NCI-H82 (cell line): ENCODE results near the gene GALNTL6.

Source experiments
- DNase-seq: peaks from one replicate; lab custom pipeline; 2025; lab: John Stamatoyannopoulos, UW

GALNTL6 gene

DNA sequence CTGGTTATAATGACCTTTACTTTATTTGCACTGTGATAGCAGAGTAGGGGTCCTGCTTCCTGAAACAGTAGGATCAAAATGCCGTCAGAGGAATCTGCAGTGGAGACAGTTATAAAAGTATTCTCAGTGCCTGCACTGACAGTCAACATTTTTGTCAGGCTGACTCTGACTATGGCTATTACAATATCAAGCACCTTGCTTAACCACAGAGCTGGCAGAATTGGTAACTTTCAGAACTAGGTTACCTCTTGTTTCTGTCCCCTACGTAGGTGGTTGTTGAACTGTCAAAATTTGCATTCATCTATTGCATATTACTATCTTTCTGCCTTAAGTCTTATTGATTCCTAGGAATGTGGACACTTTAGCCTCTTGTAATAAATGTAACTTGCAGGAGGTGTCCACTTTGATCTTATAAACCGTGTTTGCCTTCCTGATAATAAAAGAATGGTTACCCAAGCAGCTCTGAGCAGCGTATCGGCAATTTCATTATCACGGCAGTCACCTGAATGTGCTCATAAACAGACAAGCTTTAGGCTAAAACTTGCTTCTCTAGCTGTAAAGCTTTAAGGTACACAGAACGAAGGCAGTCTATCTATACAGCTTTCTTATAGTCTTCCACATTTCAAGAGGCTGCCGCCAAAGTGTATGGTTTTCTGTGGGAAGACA lies 1002.4 kb downstream of the GALNTL6 start:
- DNase-seq = no peak

DNA sequence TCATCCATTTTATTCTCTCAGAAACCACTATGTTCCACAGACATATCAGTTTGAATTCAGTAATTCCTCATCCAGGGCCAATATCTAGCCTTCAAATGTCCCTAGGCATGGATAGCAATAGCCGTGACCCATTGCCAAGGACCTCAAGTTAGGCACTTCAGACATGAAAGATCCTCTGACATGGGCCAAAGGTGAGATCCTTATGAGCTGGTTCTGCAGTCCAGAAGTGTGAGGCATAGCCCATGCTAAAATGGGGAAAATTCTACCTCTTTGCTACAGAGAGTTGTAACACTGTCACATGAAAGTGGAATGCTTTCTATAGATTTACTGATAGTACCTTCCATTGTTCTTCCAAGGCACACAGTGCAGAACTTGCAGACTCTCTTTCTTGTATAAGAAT lies 1005.7 kb downstream of the GALNTL6 start:
- no peak for DNase-seq

DNA sequence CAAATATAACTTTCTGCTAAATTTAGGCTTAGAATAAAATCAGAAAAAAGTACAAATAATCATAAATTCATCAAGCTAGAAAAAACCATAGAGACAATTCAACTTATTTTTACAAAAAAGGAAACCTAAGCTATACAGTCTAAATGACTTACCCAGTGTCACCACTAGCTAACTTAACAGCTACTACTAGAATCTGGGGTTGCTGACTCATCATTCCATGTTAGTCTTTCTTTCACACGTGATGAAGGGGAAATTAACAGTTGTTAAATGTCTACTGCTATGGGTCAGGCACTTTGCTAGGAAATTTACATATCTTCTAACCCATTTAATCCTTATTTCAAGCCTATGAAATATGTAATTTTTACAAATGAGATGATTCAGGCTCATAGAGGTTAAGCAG lies 1006.1 kb downstream of the GALNTL6 start:
- DNase-seq = no peak

DNA sequence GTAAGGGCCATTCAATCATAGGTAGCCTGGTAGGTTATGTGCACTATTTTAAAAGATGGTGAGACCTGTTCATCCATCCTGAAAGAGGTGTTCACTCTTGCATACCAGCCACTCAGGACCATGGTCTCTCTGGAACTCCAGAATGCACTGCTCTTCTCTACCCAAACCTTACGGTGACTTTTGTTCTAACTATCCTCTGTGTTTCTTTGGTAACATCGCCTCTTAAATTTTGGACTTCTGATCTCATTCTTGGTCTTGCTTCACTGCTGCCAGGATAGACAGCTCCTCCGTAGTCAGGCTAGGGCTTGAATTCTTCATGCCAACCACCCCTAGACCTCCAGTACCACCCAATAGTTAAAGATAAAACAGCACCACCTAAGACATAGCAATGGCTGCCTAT lies 1009.1 kb downstream of the GALNTL6 start:
- no peak for DNase-seq

DNA sequence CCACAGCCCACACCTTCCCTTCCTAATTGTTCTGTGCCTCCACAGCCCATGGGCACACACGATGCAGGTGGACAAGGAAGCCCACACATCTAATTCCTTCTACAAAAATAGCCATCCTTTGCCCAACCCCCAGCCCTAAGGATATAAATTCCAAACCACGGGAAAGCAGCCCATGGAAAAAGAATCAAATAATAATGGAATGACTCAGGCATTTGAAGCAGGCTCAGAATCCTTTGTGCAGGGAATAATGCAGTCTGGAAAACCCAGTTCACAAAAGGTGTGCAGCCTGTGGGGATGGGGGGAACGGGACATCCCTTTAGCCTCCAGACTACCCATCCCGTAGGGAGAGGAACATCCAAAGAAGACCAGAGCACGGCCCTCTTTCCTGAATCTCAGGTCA lies 1013.1 kb downstream of the GALNTL6 start:
- DNase-seq = no peak

DNA sequence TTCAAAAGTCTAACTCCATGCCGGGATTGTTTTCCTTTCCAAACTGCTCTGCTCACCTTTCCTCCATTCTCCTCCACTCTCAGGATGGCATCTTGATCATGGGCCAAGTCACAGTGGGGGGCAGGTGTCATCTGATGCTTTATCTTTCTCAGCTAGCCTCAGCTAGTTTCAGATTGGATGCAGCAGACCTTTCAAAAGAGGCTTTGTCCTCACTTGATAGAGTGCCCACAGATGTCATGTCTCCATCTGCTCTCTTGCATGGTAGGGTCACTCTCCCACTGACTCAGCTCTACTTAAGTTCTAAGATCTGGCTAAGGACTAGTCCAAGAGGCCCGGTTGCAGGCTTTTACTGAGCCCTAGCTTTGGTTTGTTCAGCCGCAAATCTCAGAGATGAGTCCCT lies 1013.7 kb downstream of the GALNTL6 start:
- DNase-seq = peak; percentile 7

DNA sequence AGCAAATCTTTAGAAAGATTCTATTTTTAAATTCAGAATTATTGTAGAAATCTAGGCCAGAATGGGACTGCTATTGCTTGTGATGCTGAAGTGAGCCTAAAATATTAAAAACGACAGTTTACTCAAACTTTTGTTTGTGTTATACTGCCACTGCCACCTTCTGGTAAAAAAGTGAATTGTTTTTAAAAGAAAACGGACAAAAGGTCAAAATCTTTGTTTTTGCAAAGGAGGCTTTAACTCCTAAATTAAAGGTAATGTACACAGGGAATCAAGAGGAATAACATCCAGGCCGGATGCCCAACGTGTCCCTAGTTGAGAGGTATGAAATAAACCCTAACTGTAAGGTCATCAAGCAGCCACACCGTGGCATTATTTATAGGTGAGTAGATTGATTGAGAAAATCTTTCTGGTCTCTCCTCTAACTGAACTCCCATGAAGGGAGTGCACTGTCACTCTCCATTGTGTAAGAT lies 1017.1 kb downstream of the GALNTL6 start:
- DNase-seq = peak; percentile 32

DNA sequence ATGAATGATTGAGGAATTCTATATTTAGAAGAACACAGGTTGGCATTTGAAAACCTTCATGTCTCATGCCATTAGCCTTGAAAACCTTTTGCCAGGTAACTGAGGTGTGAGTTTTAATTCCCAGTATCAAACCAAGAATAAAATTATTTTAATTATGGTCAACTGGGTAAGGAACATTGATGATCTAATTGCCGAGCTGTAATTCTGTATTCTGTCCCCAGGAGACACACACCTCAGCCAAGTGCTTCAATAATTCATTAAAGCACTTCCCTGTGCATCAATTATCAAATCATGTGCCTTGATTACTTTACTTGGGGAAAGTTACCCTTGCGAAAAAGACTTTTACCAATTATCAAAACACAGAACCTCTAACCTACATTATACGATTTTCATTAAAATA lies 1023.5 kb downstream of the GALNTL6 start:
- DNase-seq = no peak

DNA sequence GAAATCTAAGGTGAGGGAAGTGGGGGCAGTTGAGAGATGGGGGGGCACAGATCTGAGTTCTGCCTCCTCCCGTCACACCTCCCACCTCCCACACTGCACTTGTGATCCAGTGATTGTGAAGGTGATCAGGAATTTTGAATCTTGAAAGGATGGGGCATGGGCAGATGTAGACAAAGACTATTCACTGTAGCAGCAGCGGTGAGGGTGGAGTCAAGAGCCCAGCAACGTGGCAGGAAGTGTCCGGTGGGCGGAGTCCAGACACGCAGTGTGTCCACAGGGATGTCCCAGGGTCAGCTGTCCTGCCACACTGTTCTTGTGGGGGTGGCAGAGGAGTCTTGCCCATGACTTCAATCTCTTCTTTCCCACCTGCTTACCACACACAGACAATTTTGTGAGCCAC lies 1024.9 kb downstream of the GALNTL6 start:
- DNase-seq = no peak

DNA sequence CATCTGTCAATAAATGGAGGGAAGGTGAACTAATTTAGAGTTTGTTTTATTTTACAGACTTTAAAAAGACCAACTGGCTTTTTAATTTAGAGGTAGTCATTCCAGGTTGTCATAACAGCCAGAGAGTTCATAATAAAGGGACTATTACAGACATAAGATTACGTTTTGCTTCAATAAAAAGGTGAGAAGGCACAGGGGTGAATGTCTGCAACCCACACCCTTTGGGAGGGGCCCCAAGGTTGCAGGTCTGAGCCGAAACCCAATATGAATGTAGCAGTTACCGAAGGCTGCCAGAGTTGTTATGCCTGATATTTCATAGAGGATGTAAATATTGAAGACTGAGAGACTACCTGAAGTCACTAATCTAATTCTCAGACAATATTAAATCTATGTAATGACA lies 1025.7 kb downstream of the GALNTL6 start:
- no peak for DNase-seq

DNA sequence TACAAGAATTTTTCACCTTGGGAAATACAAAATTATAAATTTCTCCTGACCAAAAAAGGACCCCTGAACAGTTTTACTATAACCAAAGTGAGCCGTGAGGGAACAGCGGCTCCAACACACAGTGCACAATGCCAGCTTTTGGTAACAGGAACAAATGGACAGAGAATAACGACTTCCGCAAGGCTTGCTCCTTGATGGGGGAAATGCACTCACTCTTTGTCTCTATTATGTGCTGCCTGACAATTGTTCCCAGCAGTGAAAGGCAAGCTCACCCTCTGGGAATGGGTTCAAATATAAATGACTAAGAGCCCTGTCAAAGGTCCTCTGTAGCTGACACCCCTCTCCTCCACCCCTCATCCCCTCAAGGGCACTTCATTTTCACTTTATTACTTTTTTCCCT lies 1029.6 kb downstream of the GALNTL6 start:
- DNase-seq = no peak

DNA sequence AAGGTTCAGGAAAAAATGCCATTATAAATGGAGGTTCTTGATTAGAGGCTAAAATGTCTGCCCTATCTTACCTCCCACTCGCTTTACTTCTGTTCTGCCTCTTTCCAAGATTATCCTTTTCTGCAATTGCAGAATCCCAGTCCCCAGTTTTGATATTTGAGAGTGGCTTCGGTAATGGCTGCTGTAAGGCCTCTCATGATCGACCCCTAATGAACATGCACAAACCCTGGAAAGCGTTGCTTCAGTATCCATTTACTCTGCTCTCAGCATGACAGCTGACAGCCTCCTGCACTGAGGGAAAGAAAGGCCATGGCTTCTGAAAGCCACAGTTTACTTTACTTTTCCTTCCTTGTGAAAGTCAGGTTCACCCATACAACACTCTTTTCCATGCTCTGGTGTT lies 1030.0 kb downstream of the GALNTL6 start:
- no peak for DNase-seq

DNA sequence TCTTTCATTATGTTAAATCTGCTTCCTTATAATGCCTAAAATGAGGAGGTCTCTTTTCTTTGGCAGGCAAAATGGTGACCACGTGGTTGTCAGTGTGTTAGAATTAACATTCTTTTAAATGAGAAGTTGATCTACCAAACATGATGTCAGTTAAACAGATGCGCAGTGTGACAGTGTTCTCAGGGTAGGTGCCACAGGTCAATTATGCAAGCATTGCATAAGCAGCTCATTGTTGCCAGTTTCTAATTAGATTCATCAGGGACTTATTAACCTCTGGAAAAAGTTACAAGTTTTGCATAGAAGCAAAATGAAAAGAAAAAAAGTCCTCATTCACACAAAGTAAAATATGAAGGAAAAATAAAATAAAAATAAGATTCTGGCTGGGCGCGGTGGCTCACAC lies 1031.4 kb downstream of the GALNTL6 start:
- no peak for DNase-seq

DNA sequence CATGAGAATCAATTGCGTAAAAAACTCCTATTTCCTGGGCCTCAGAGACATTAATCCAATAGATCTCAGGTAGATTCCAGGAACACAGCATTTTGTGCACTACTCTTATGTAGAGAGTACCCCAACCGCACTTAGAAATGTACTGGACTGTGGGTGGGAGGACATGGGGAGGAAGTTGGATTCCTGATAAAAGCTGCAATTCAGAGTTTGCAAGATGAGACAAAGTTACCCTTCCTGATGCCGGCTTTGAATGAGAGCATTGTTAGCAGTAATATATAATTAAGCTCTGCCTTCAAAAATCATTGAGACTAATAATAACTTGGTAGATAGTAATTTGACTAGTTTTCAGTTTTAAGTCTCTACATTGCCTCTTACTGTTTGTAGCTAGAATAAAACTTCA lies 1032.1 kb downstream of the GALNTL6 start:
- no peak for DNase-seq

DNA sequence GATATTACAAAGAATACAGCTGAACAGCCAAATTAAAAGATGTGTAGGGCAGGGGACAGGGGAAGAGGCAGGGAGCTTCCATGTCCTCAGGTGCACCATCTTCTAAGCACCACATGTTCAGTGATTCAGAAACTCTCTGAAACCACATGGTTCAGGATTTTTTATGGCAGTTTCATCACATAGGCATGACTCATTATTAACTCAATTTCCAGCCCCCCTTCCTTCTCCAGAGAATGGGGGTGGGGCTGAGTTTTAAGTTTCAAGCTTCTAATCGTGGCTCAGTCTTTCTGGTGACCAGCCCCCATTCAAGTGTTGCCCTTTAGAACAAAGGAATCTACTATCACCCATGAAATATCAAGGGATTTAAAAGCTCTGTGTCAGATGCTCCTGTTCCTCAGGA lies 1037.6 kb downstream of the GALNTL6 start:
- DNase-seq = no peak

DNA sequence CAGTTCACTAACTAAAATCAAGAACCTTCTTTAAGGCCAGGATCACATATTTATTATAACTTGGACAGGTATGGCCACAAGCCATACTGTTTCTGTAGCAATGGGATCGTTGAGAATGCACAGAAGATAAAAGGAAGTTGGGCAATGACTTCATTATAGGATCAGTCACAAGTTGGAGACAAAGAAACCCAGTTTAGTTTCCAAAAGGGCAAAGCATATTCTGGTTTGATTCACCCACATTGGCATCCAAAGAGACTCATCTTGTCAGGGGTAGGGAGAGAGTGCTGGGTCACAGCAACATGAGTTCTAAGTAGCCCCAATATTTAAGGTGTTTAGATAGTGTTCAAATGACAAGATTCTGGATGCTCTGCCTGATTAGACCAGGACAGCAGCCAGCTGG lies 1038.3 kb downstream of the GALNTL6 start:
- no peak for DNase-seq

DNA sequence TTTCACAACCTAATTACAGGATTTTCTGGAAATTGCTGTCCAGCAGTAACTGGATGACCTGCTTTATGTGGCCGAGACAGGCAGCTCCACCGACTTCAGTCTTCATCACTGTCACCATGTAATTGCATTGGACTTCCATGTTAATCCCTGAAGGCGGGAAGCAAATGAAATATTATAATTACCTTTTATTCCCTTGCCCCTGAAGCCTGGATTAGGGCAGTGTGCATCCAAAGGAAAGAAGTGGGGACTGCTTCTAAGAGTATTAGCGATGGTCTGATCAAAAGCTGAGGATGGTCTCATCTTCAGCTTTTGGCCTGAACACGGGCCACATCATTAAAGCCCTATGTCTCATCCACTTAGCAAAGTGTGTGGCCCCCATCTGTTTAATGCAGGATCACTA lies 1043.8 kb downstream of the GALNTL6 start:
- DNase-seq = peak; percentile 86

DNA sequence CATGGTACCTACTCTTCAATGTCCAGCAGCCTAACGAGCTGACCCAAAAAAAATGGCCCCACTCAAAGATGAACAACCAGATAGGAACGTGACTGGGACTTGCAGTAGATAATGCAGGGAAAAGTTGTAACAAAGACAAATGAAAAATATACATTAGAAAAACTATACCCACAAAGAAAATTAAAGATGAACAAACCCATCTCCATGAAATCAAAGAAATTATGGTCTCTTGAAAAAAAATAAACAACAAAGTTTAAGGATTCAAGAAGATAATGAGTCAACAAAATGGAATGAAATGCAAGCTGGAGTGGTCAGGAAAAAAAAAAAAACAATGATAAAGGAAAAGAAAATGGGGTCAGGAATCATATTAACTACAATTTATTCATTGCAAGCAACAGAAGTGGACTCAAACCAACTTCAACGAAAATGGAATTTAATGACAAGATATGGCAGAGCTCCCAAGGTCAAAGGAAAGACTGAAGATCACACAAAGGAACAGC lies 1045.6 kb downstream of the GALNTL6 start:
- no peak for DNase-seq

DNA sequence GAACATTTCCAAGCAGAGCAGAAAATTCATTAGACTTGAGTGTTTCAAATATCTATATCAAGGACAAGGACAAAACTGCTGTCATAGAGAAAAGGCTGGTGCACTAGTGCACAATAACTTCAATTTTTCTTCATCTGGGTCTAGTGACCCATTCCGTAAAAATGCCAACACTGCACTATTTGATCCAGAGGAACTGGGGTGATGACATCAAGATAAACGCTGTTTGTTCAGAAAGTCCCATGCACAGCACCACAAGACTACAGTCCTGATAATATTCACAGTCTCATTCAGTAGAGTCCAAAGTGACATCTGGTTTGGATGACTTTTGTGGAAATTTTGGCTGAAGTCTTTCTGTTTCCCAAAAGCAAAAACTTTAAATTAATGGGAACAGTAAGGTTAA lies 1051.9 kb downstream of the GALNTL6 start:
- no peak for DNase-seq

DNA sequence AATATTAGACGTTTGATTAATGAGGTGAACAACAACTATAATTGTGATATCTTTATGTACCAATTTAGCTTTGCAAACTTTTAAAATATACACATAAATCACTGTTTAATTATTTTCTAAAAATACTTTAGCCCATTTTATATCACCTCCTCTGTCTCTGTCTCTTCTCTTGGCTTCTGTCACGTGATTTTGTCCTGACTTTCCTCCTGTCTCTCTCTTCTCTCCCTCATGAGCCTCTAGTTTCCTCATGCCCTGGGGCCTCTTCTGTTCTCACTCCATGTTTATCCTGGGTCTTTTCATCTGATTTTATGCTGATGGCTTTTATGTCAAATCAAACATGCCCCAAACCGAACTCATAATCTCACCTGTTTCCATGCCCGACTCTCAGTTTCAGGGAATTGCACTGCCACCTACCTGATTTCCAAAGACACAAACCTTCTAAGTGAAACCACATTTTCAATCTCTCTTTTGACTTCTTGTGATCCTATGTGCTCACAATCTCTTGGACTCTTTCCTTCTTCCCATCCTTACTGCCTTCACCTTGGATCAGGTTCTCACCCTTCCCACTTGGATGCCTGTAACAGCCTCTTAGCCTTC lies 1052.4 kb downstream of the GALNTL6 start:
- DNase-seq = no peak

DNA sequence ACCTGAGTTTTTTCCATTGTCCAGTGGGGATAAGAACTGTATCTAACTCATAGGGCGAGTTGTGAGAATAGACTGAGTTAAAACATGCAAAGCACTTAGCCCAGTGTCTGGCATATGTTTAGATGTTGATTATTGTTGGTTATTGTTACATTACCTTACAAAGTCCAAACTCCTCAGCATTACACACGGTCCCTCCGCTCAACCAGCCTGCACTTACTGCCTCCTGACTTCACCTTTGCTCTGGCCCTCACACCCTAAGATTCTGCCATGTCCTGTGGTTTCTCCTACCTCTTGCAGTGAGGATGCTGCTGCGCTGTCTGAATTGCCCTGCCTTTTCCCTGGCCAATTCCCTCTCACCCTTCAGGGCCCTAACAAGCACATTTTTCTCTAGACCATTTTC lies 1053.2 kb downstream of the GALNTL6 start:
- no peak for DNase-seq

DNA sequence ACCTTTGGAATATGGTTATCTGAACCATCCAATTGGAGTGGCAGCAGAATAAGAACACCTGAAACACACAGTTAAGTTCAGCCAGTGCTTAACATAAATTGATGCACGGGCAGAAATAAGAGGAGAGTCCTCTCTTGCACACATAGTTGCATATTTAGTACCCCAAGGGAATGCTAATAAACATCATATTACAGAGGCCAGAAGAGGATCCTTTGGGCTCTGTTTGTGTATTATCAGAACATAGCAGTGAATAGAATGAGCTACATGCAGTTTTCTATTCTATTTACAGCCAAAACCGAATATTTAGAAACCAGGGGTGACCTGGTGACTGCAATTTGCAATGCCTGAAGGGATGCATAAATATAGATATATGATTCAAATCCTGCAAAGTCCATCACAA lies 1054.6 kb downstream of the GALNTL6 start:
- no peak for DNase-seq

DNA sequence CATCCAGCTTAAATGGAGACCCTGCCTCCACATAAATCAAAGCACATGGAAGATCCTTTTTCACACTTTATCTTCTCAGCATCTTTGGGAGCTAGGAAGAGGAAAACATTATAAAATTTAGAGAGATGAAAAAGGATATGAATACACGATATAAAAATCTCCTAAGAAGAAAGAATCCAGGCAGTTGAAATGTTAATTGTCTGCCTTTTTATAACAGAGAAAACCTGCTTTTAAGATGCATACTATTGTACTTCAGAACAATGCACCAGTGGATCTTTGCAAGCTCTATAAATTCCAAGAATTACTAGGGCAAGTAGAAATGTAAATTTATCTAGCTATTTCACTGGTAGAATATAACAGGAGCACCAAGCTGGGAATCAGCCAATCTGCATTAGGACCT lies 1055.1 kb downstream of the GALNTL6 start:
- DNase-seq = no peak
